C1 segment of cervical spinal cord (tissue), 14 donors: ENCODE measurements around the gene BTBD9.

Experiments
- DNase-seq, 14 donors: peaks; one replicate each; lab custom pipeline; 2025; lab: John Stamatoyannopoulos, UW

BTBD9 gene

DNA sequence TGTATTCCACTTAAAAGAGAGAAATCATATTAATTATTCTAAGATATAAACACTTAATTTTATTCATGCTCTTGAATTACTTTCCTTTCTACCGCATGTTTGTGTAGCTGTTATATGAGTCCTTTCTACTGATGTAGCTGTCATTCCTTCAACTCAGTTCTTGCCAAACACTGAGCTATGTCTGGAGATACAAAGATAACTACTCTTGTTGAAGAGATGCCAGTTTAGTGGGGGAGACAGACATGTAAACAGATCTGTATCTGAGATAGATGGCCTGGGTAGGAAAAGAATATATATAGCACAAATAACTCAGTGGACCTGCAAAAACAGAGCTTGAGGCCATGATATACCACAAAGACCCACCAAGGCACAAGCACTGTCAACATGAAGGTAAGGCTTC is 157.3 kb downstream of the BTBD9 start:
- no peak for DNase-seq

DNA sequence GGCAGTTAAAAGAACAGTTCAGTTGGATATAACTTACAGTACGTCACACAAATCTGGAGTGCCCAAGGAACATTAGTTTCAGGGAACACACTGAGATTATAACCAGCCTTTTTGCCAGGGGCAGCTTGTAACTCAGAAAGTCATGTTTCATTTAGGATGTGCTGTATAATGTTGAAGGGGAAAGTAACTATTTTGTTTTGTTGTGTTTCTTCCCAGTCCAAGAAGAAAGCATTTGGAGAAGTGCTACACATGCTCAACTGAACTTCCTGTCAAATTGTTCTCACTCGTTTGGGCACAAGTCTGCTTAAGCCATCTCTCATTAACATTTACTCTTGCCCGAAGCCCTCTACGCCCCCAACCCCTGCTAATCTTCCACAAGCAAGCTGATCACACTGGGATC is 157.9 kb downstream of the BTBD9 start:
- no peak for DNase-seq

DNA sequence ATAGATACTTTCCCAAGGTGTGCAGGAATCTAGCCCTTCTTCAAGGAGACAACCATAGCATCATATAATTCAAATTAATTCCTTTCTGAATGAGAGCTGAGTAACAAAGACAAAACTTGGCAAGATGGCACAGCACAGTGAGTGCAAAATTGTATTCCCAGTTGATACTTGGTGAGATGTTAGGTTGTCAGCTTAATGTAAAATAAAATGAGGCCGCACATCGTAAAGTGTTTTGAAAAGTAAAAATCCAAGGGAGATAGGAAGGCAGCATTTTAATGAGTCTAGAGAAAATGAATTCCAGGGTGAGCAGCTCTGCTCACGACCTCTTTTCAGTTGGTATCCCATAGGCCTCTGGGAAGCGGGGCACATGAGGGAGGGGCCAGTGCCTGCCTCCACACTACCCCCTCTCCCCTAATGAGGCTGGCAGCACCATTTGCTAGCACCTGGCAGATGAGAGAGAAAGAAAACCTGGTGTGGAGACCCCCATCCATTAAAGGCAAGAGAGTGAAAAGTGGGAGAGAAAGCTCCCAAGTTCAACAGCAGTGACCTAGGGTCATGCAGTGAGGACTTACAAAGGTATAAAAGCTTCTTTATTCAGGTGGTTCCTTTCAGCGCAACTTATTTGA is 158.4 kb downstream of the BTBD9 start:
- no peak for DNase-seq

DNA sequence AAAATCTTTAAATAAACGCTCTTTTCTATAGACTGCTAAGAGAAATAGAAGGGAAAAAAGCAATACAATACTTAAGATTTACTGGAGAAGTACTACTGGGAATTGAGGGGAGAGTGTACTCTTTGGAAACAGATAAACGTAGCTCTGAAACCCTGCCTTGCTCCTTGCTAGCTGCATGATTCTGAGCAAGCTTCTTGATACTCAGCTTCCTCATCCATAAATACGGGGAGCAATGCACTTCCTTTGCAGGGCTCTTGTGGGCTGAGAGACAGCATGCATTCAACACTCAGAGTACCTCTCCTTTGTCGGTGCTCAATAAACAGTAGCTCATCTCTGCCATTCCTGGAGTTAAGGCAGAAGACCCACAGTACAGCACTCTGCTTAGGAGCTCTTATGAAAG is 159.7 kb downstream of the BTBD9 start:
- DNase-seq: no peak

DNA sequence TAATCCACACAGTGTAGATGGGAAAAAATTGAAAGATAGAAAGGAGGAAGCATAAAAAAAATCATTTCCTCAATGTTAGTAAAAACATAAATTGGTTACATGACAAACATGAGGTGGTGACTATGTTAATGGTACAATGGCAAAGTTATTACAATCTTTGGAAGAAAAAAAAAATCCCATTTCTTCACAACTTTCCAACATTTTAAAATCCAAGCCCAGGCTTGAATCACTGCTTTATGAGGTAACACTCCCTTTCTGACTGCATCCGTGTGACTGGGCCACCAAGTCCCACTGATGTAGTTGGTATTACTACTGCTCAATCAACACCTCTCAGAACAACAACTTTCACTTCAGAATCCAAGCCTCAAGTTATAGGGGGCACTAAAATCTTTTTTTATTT is 160.4 kb downstream of the BTBD9 start:
- DNase-seq: no peak

DNA sequence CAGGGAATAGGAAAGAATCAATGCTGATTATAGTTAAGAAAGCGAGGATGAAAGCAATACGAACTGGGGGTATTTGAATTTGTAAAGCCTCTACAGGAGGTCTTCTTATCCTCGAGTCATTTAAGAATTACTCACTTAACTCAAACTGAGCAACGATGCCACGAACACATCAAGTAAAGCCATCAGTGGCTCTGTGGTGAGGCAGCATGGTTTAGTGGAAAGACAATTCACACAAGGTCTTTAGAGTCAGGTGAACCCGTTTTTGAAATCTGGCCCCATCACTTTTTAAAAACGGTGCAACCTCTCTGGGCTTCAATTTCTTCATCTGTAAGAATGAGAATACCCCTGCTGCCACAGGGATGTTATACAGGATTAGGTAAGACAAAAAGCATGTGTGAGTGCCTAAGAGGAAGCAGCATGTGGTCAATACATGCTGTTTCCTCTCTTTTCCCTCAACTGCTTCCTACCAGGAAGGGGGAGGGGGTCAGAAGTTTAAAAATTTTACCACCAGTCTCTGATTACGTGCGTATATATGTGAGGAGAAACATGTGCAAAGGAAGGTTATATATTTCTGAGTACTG is 162.0 kb downstream of the BTBD9 start:
- DNase-seq: no peak

DNA sequence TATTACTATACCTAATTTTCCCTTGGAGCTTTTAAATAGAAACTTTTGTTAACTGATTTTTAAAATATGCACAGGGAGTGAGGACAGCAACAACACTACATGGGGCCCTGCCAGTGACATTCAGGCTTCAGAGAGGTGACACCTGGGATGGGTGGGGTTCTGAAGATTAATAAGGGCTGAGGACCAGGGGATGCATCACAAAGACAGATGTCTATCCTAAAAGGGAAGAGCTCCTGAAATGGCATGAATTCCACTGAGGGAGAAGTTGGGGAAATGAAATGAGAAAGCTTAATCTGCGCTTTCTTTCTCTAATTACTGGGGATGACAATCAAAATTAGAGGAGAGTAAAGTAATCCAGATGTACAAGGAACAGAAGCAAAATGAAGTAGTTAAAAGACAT is 162.8 kb downstream of the BTBD9 start:
- no peak for DNase-seq

DNA sequence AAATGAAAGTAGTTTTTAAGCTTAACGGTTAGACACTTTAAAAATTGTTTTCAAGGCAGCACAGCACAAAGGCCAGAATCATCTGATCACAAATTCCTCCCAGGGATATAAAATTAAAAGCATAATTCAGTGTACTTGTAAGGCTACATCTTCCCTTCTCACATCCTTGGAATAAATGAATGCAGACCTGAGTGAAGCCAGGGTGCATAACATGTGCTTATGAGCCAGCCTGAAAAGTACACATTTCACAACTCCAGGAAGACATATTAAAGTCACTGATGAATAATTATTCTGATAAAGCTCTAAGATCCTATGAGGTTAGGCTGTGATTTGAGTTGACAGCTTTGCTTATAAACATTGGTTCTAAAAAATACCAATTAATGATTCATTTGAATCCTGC is 163.6 kb downstream of the BTBD9 start:
- no peak for DNase-seq

DNA sequence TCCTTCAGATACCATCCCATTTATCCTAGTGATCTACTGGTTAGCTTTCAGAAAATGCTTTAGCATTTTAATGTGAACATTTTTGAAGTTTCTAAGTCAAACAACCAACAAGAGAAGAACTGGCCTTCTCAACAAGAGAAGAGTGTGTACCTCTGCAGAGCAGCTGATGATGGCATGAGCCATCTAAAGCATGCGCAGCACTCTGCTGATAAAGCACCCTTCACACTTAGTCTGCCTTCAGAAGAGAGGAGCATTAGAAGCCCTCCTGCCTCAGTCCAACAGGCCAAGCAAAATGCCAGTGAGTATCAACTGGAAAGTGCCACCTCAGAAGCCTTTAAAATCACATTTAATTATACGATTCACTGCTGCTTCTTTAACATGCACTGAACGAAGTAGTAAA is 169.2 kb downstream of the BTBD9 start:
- no peak for DNase-seq

DNA sequence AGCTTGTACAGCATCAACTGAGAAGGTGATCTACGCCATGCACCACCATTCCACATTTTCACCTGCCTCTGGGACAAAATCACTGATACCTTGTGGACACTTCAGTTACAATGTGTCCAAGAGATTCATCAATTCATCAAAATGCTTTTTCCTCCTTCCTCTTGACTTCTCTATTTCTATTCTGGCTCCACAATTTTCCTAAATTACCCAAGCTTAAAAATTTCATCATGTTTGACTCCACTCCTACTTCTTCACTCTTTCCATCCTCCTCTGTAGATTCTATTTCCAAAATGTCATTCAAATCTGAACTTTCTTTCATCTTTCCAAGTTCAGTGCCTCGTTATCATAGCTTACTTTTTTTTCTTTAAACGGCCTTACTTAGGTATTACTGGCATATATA is 172.2 kb downstream of the BTBD9 start:
- no peak for DNase-seq

DNA sequence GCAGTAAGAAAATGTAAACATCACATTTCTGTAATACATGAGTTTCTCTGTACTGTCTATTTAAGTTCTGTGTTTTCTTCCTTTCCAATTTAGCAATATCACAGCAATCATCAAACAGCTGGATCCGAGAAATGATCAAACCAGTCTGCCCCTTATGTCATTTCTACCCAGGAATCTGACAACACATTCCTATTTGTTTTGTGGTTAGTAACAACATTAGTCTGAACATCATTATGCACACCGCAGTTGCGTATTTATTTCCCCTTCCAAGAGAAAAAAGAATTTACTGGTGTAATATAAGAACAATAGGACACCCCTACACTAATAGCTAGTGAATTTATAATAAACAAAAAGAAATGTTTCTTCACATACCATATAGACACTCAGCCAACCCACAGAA is 179.5 kb downstream of the BTBD9 start:
- no peak for DNase-seq

DNA sequence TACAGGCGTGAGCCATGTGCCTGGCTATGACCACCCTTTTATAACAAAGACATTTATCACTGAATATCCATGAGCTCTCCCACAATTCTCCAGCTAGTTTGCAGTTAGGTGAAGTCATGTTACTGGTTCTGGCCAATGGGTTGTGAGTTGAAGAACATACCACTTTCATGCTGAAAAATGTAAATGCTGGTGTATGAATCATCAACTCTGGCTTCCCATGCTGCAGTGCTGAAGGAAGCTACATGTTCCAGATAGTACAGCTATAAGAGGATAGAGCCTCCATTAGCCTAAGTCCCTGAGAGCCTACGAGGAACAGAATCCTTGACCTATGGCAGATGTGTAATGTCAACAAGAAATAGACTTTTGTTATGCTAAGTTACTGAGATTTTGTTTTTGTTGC is 180.4 kb downstream of the BTBD9 start:
- DNase-seq: no peak

DNA sequence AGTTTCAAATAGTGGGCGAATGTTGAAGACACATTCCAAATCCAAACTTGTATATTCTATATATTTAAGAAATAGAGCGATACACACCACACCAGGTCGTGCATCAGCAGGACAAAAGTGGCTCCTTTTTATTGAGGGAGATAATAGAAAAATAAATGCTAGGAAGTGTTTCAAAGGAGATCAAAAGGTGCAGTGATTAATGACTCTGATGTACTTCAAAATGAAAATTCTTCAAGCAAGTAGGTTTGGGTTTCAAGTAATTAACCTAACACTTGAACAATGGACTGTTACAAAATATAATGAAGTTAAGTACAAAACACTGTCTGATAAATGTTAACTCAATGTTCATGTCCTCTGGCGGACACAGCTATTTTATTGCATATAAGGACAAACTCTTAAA is 185.9 kb downstream of the BTBD9 start:
- DNase-seq: no peak

DNA sequence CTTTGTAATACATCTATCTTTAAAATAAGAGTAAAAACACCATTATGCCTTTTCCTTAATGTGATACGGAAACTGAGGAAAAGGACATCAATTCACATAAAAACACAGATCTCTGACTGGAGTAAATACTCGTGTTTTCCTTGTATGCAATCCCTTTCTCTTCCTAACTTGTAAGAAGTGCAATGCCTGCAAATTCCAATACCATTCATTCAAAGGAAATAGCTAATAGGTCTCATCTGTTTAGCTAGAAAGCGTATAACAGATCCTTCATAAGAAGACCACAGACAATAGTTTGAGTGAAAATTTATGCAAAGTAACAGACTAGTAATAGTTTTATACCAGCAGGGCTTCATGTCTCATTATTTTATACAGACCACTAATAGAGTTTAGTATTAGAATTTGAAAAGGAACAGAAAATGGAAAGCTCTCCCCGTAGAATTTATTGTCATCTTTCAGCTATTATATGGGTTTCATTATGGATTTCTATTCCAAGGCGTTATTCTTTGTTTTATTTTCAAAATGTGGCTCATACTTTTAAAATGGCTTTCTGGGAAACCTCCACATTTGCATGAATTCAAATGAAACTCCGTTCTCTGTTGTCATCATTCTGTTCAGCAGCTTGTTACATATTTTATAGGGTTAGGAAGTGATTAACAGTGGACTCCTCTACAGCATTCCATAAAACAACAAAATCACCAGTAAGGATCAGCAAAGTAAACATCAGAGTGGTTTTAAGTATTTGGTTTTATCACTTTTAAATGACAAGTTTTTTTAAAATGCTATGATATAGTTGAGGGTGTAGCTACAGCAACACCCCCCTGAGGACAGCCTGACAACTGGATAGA is 186.7 kb downstream of the BTBD9 start:
- no peak for DNase-seq

DNA sequence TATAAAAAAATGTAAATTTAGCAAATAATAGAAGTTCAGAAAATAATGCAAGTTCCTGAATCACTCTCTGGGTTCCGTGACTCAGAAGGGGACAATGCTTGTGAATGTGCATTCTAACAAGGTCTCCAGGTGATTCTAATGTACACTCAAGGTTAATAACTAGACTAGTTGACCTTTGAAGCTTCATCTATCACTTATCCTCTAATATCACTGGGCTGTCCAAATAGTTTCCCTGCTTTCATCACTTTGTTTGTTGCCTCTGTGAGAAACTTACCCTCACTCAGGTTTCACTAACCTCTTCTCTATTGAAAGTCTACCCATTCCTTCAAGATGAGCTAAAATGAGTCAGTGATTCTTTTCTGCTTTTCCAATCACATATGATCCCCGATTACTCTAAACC is 189.0 kb downstream of the BTBD9 start:
- DNase-seq: no peak

DNA sequence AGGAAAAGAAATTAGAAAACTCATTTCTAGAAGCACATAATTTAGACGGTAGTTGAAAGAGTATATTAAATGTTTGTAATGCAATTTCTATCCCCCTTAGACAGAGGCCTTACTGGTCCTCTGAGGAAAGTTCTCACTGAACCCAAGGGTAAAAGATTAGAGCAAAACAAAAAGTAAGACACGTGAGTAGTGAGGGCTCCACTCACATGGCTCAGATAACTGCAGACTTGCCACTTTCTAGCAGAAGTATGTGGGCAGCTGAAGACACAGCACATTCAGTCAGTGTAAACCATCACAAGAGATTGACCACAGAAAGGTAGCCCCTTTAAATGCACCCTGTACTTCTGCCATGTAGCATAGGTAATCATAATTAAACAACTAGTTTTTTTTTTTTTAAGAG is 193.8 kb downstream of the BTBD9 start:
- no peak for DNase-seq

DNA sequence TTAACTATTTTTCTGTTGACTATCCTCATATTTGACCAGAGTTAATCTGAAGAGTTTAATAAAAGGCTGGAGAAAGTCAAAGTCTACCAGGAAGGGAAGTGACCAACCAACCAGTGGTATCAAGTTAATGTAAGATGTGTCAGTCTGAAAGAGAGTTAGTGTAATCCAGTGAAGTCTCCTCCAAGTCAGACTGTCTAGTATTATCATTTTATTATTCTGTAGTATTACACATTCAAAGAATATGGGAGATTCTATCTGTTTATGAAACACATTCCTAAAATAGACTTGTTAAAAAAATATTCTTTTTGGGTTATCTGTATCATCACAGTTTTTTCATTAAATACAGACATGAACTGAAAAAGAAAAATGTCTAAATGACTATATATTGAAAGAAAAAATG is 194.4 kb downstream of the BTBD9 start:
- DNase-seq: no peak

DNA sequence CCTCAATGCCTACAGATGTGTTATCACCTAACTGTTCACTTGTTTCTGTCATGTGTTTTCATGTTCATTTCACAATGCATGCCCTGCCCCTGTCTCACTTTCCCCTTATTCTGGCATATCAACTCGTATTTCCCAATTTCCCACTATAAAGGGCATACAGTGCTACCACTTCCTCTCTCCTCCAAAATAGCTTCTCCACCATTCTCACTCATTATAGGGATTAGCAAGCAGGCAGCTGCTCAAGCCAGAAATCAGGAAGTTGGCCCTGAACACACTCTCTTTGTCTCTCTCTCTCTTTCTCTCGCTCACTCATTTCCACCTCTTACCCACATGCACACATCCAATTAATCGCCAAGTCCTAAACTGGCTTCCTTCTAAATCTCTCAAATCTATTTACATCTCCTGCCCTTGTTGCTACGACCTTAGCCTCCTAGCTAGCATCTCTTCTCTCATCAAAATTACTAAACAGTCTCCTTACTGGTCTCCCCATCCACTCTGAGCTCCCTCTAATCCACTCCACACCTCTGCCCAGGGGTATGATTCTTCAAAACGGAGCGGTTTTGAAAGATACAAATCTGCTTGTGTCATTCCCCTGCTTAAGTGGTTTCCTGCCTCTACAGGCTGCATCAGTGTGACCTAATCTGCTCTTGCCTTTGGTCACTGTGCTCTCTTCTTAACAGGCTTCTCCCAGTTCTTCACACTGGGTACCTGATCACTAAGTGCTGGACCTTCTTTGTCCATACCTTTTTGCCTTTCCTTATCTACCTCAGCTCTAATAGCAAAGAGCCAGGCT is 196.2 kb downstream of the BTBD9 start:
- DNase-seq: peak in 2 of 14 donors; percentile 22 to 31

DNA sequence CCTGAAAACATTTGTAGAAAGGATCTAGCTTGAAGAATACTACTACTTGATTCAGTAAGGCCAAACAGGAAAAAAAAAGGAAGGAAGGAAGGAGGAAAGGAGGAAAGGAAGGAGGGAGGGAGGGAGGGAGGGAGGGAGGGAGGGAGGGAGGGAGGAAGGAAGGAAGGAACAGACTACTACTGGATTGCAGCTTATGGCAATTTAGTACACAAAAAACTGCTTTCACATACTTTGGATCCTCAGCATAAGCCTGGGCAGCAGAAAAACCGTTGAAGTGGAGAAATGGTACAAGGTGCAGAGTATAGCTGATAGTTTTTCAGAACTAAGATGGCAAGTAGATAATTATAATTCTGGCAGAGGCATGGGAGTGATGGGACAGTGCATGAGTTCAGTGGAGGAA is 201.6 kb downstream of the BTBD9 start:
- DNase-seq: no peak

DNA sequence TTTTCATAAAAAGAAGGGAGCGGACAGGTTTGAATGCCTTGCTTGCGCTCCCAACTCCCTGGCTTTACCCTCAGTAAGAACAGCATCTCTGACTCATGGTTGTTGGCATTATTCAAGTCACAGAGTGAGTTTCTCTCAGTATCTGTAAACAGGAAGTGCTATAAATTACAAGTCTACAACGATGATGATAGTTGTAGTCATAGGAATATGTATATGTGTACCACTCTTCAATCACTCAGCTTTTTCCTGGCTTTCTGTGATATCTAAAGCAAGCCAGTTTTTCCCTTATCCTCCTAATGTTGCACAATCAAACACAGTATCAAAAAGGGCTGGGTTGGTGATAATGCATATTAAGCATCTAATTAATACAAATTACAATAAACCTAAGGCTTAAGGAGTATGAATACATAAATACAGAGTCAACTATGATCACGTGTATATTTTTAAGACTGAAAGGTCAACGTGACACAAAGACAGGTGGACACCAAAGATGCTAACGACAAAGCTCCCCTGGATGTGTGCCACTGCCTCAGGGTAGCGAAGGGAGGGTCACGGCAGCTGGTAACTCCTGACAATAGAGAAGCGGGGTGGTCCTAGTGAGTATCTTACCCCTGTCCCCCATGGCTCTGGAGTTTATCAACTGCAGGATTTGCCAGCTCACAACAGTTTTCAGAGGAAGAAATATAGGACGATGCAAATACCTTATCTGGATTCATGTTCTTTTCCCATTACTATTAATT is 202.8 kb downstream of the BTBD9 start:
- DNase-seq: no peak

DNA sequence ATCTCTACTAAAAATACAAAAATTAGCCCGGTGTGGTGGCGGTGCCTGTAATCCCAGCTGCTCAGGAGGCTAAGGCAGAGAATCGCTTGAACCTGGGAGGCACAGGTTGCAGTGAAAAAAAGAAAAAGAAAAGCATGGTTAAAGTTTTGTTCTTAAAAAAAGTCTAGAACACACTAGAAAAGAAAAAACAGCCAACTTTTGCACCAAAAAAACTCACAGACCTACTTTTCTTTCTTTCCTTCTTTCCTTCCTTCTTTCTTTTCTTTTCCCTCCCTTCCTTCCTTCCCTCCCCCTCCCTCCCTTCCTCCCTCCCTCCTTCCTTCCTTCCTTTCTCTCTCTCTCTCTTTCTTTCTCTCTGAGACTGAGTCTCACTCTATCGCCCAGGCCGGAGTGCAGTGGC is 204.4 kb downstream of the BTBD9 start:
- no peak for DNase-seq

DNA sequence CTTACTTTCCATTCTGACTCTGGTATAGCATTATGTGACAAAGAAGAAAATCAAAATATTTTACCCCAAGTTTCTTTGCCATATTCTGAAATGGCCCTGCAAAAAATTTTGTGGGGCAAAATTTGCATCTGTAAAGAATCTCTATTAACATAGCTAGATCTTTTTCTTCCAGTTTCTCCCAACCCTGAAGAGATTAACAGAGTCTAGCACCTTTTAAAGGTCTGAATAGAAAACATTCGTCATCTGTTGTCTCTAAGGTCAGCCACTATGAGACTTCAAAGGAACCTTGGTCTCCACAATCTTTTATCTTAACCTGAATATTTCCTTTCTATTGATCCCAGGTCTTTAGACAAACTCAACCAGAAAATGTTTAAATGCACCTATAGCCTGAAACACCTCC is 205.7 kb downstream of the BTBD9 start:
- DNase-seq: no peak
